Metanephros (tissue), 1 donor: Measurements from ENCODE around the gene TIMMDC1. TPM values are rescaled to one million over a fixed set of nuclear protein-coding genes. Genes with fewer than 3 reads are reported as not detected.

Source experiments
- total RNA-seq: library from RNA; depleted of rRNA; stranded (reverse); fragments of >200 nt; gene quantifications from one replicate; pipeline ENCODE4 v1.2.3, GENCODE V29; 2014

The TIMMDC1 gene
- 42.1 TPM for total RNA-seq

DNA sequence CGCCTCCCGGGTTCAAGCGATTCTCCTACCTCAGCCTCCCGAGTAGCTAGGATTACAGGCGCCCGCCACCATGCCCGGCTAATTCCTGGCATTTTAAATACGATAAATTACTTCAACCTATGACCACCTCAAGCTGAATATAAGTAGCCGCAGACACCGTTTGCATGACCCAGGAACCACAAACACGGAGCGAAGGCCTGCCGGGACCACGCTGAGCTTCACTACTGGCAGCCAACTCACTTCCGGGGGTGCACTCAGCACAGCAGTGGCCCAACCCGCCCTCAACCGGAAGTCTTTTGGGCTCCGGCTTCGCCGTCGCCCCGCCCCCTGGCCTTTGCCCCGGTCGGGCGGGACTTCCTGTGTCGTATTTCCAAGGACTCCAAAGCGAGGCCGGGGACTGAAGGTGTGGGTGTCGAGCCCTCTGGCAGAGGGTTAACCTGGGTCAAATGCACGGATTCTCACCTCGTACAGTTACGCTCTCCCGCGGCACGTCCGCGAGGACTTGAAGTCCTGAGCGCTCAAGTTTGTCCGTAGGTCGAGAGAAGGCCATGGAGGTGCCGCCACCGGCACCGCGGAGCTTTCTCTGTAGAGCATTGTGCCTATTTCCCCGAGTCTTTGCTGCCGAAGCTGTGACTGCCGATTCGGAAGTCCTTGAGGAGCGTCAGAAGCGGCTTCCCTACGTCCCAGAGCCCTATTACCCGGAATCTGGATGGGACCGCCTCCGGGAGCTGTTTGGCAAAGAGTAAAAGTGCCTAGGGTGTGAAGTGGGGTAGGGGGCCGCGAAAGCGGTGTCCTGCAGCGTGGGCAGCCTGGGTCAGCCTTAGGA, at the start of gene TIMMDC1:
TSS of gene TIMMDC1 (plus strand) at position 362 of the 826 bp plus-strand sequence. CDS start at position 549, 187 bp downstream.

GRCh38 chr3:119463171-119464169, 34.9 kb upstream of the TIMMDC1 start, which contains the start of gene TMEM39A:
Gene TMEM39A, minus strand, starts transcription at chr3:119463615. Its CDS starts 1,541 bp downstream, at chr3:119462074.

GRCh38 chr3:119559441-119559963, 61.2 kb downstream of the TIMMDC1 start, which contains the start of gene CD80:
Gene CD80, minus strand, starts transcription at chr3:119559614. Its CDS starts 1,886 bp downstream, at chr3:119557728.

Other genes starting within 250 kb of the TIMMDC1 start
- gene ARHGAP31, start 204.2 kb upstream of the TIMMDC1 start, total RNA-seq: 16.4 TPM
- 53.2 TPM for gene TMEM39A, start 34.9 kb upstream of the TIMMDC1 start, total RNA-seq
- gene POGLUT1, start 29.6 kb upstream of the TIMMDC1 start, total RNA-seq: 15.9 TPM
- 0.18 TPM for gene CD80, start 61.1 kb downstream of the TIMMDC1 start, total RNA-seq
- gene ADPRH, start 80.9 kb downstream of the TIMMDC1 start, total RNA-seq: 7.6 TPM
- 3.9 TPM for gene PLA1A, start 99.3 kb downstream of the TIMMDC1 start, total RNA-seq
- gene POPDC2, start 162.0 kb downstream of the TIMMDC1 start, total RNA-seq: 10.5 TPM
- gene COX17, start 178.9 kb downstream of the TIMMDC1 start, total RNA-seq: 44.3 TPM
- 12.7 TPM for gene CFAP91, start 204.5 kb downstream of the TIMMDC1 start, total RNA-seq